Neuronal stem cell (in vitro differentiated cells): ENCODE measurements around the gene ARMC2.

Source experiments
- DNase-seq: peaks from one replicate; pipeline ENCODE4 v3.0.0-alpha.2; 2013; ENCODE audit warnings: low spot score
- H2AFZ ChIP-seq: one replicate; pipeline ENCODE4 v1.6.1; 2013; ENCODE audit warnings: mild to moderate bottlenecking, low read length, inconsistent platforms
- H2AK5ac ChIP-seq: 2 replicates; pipeline ENCODE4 v1.6.1; 2013; ENCODE audit warnings: low read depth, mild to moderate bottlenecking, inconsistent platforms, low read length, moderate library complexity, mixed read lengths
- H2BK120ac ChIP-seq: 2 replicates; pipeline ENCODE4 v1.6.1; 2013; ENCODE audit warnings: low read depth, mild to moderate bottlenecking, inconsistent platforms, low read length, moderate library complexity, mixed read lengths
- H2BK12ac ChIP-seq: one replicate; pipeline ENCODE4 v1.6.1; 2013; ENCODE audit warnings: low read length, inconsistent platforms
- H2BK15ac ChIP-seq: 2 replicates; pipeline ENCODE4 v1.6.1; 2013; ENCODE audit warnings: mild to moderate bottlenecking, low read length, inconsistent platforms, mixed read lengths
- H2BK5ac ChIP-seq: one replicate; pipeline ENCODE4 v1.6.1; 2013; ENCODE audit warnings: inconsistent platforms, mild to moderate bottlenecking, low read length, moderate library complexity
- H3K14ac ChIP-seq: one replicate; pipeline ENCODE4 v1.6.1; 2013; ENCODE audit warnings: low read length, inconsistent platforms
- H3K18ac ChIP-seq: 2 replicates; pipeline ENCODE4 v1.6.1; 2013; ENCODE audit warnings: low read length, inconsistent platforms
- H3K23ac ChIP-seq: 2 replicates; pipeline ENCODE4 v1.6.1; 2013; ENCODE audit warnings: low read depth, mild to moderate bottlenecking, mixed read lengths, low read length, inconsistent platforms; ENCODE audit not compliant: poor library complexity
- H3K27ac ChIP-seq: replicated peaks from 3 replicates; pipeline ENCODE4 v1.5.1; 2013; ENCODE audit warnings: low read length, inconsistent platforms
- H3K27me3 ChIP-seq, 3 experiments: 2 replicates each; pipeline ENCODE4 v1.6.1; 2013; ENCODE audit warnings: low read length in 3 of 3, mild to moderate bottlenecking in 2 of 3, inconsistent platforms in 1 of 3, low read depth in 1 of 3, mixed read lengths in 1 of 3, moderate library complexity in 1 of 3; ENCODE audit not compliant: control insufficient read depth in 3 of 3, insufficient read depth in 3 of 3
- H3K36me3 ChIP-seq, 2 donors: replicated peaks in 1 of 2; 2 replicates each; pipeline ENCODE4 v1.6.1; 2013; ENCODE audit warnings: low read length in 2 of 2; ENCODE audit not compliant: control insufficient read depth in 2 of 2, insufficient read depth in 2 of 2
- H3K4ac ChIP-seq: 2 replicates; pipeline ENCODE4 v1.6.1; 2013; ENCODE audit warnings: inconsistent platforms, mild to moderate bottlenecking, low read length, moderate library complexity
- H3K4me1 ChIP-seq, 2 donors: 1 replicate in 1 of 2; 2 replicates in 1 of 2; pipeline ENCODE4 v1.6.1; 2013; ENCODE audit warnings: low read length in 2 of 2, low read depth in 1 of 2; ENCODE audit not compliant: control insufficient read depth in 2 of 2, insufficient read depth in 1 of 2
- H3K4me2 ChIP-seq: one replicate; pipeline ENCODE4 v1.6.1; 2013; ENCODE audit warnings: mild to moderate bottlenecking, low read length, inconsistent platforms; ENCODE audit not compliant: insufficient read depth, poor library complexity, severe bottlenecking
- H3K4me3 ChIP-seq, 2 donors: 2 replicates each; pipeline ENCODE4 v1.5.1; 2013; ENCODE audit warnings: low read length in 2 of 2, mild to moderate bottlenecking in 2 of 2, inconsistent platforms in 1 of 2, moderate library complexity in 1 of 2
- H3K79me1 ChIP-seq: one replicate; pipeline ENCODE4 v1.6.1; 2013; ENCODE audit warnings: low read depth, mild to moderate bottlenecking, inconsistent platforms, low read length, moderate library complexity
- H3K9ac ChIP-seq: one replicate; pipeline ENCODE4 v1.6.1; 2013; ENCODE audit warnings: mild to moderate bottlenecking, low read depth, low read length, inconsistent platforms; ENCODE audit not compliant: poor library complexity
- H3K9me3 ChIP-seq, 2 donors: replicated peaks in 1 of 2; 2 replicates each; pipeline versions ENCODE3 to v1.6.1; 2013; ENCODE audit warnings: low read length in 2 of 2, mild to moderate bottlenecking in 2 of 2, inconsistent platforms in 1 of 2, low read depth in 1 of 2, mixed read lengths in 1 of 2, moderate library complexity in 1 of 2; ENCODE audit not compliant: control insufficient read depth in 2 of 2, insufficient read depth in 1 of 2
- H4K8ac ChIP-seq: one replicate; pipeline ENCODE4 v1.6.1; 2013; ENCODE audit warnings: low read depth, mild to moderate bottlenecking, inconsistent platforms, low read length, moderate library complexity
- H4K91ac ChIP-seq: one replicate; pipeline ENCODE4 v1.6.1; 2013; ENCODE audit warnings: low read length, low read depth, mild to moderate bottlenecking, inconsistent platforms; ENCODE audit not compliant: poor library complexity
- WGBS, 2 donors: extraction: QIAGEN DNeasy Blood & Tissue Kit; methylation state at CpG; one replicate each; pipeline ENCODE4 v1.1.7; 2013; ENCODE audit warnings: missing lambda C conversion rate in 2 of 2, mixed read lengths in 1 of 2; ENCODE audit not compliant: insufficient read length in 2 of 2, insufficient replicate concordance in 1 of 2; ENCODE audit errors: extremely low coverage in 2 of 2; 5-methylcytosine and 5-hydroxymethylcytosine counted together

ARMC2 gene

GRCh38 chr6:108940741-108941140 is 92.5 kb downstream of the ARMC2 start:
- Histone ChIP-seq H3K18ac (no peak overlapping the region), H3K27ac (no peak overlapping the region), H3K9me3 (no peaks in the 10 kb centered on the region), H2AFZ (no peak overlapping the region), H4K8ac (no peak overlapping the region), H3K9ac (no peak overlapping the region), H4K91ac (no peak overlapping the region), H2AK5ac (no peak overlapping the region), H3K79me1 (no peaks in the 10 kb centered on the region), H3K23ac (no peak overlapping the region), H3K36me3 (no peaks in the 10 kb centered on the region), H3K27me3 (no peaks in the 10 kb centered on the region), H3K4me3 (no peak overlapping the region), H3K14ac (no peak overlapping the region), H3K4me1 (peaks cover 0 to 3% of the 10 kb centered on the region in 2 donors), H2BK15ac (no peak overlapping the region), H2BK5ac (no peak overlapping the region), H2BK120ac (no peak overlapping the region), H2BK12ac (no peak overlapping the region), H3K4me2 (no peak overlapping the region), H3K4ac (no peak overlapping the region)
- no peak for DNase-seq
- no CpG with 5 or more reads among the region's 5 CpGs for WGBS, 2 donors

DNA sequence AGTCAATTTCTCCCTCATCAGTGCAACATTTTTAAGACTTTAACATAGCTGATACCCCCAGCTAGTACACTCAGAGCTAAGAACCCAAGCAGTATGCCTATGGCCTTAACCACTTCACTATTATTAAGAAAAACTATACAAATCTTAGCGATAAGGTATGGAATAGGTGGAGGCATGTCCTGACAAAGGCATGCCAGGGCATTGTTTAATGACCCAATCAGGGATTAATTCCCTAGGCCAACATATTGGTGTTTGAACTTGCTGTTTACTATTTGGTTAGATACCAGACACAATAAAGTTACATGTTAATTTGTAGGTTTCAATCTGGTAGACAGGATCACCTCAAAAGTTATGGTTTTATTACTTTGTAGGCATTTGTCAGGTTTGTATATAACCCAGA is 93.1 kb downstream of the ARMC2 start:
- Histone ChIP-seq H3K9ac (no peak overlapping the region), H2BK5ac (no peak overlapping the region), H2BK15ac (no peak overlapping the region), H2BK12ac (no peak overlapping the region), H2AK5ac (no peak overlapping the region), H2AFZ (no peak overlapping the region), H4K8ac (no peak overlapping the region), H3K4ac (no peak overlapping the region), H3K4me2 (no peak overlapping the region), H2BK120ac (no peak overlapping the region), H3K36me3 (no peaks in the 10 kb centered on the region), H3K14ac (no peak overlapping the region), H3K18ac (no peak overlapping the region), H3K4me1 (peaks cover 0 to 4% of the 10 kb centered on the region in 2 donors), H3K9me3 (no peaks in the 10 kb centered on the region), H3K23ac (no peak overlapping the region), H3K27ac (no peak overlapping the region), H3K79me1 (no peaks in the 10 kb centered on the region), H4K91ac (no peak overlapping the region), H3K27me3 (no peaks in the 10 kb centered on the region), H3K4me3 (no peak overlapping the region)
- no CpG with 5 or more reads among the region's 1 CpG for WGBS, 2 donors
- no peak for DNase-seq

GRCh38 chr6:108941859-108942258 is 93.6 kb downstream of the ARMC2 start:
- Histone ChIP-seq H2AK5ac (no peak overlapping the region), H3K9me3 (no peaks in the 10 kb centered on the region), H2BK15ac (no peak overlapping the region), H4K8ac (no peak overlapping the region), H2BK5ac (no peak overlapping the region), H3K9ac (no peak overlapping the region), H3K27ac (no peak overlapping the region), H3K23ac (no peak overlapping the region), H3K4me2 (no peak overlapping the region), H3K27me3 (no peaks in the 10 kb centered on the region), H3K4ac (no peak overlapping the region), H3K4me3 (no peak overlapping the region), H3K14ac (no peak overlapping the region), H4K91ac (no peak overlapping the region), H3K79me1 (no peaks in the 10 kb centered on the region), H3K36me3 (no peaks in the 10 kb centered on the region), H3K4me1 (peaks cover 2 to 4% of the 10 kb centered on the region in 2 donors), H2BK120ac (no peak overlapping the region), H3K18ac (no peak overlapping the region), H2AFZ (no peak overlapping the region), H2BK12ac (no peak overlapping the region)
- DNase-seq: no peak
- WGBS, 2 donors: no CpG with 5 or more reads among the region's 2 CpGs

DNA sequence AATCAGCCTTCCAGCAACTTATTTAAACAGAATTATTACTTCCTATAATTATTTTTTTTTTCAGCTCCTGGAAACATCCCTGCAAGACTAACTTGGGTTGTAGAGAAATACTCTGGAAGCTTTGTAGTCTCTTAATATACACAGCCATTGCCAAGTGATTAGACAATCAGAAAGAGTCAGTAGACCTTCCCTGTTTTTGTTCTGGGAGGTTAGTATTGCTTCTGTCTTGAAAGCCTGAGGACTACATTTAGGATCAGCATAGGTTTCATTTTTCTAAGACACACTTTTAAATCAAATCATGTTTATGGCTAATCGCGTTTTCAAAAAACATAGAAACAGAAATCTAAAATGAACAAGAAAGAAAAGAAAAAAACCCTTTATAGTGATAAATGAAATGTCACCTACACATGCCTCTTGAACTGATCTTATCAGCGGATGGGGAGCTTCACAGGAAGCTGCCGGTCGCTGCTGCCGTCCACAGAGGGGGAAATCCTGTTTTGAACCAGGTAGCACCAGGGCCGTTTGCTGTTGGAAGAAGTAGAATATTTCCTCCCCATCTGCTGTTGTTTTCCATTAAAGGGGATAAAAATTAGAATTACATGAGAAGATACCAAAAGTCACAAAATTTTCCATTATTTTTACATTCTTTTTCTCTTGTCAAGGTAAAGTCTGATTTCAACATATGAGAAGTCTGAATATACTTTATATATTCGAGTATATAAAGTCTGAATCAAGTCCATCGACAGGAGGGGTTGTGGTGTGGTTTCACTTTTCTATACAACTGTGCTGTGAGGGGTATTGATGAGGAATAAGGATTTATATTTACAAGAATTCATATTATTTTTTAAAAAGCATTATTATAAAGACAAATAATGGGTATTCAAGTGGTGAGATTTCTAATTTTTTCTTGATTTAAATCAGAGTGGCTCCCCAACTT is 94.6 kb downstream of the ARMC2 start:
- Histone ChIP-seq H2AFZ (no peak overlapping the region), H4K8ac (no peak overlapping the region), H3K4ac (no peak overlapping the region), H3K79me1 (no peaks in the 10 kb centered on the region), H3K4me2 (no peak overlapping the region), H3K27ac (no peak overlapping the region), H2AK5ac (no peak overlapping the region), H3K4me1 (peaks cover 2 to 9% of the 10 kb centered on the region in 2 donors), H3K4me3 (no peak overlapping the region), H2BK120ac (no peak overlapping the region), H3K9ac (no peak overlapping the region), H3K36me3 (no peaks in the 10 kb centered on the region), H3K18ac (no peak overlapping the region), H3K23ac (no peak overlapping the region), H3K27me3 (no peaks in the 10 kb centered on the region), H3K9me3 (no peaks in the 10 kb centered on the region), H2BK15ac (no peak overlapping the region), H2BK5ac (no peak overlapping the region), H4K91ac (no peak overlapping the region), H3K14ac (no peak overlapping the region), H2BK12ac (no peak overlapping the region)
- no peak for DNase-seq
- WGBS, 2 donors: no CpG with 5 or more reads among the region's 9 CpGs
